A549 (cell line): ENCODE measurements around the gene KCNH8. TPM values are rescaled to one million over a fixed set of nuclear protein-coding genes. Genes with fewer than 3 reads are reported as not detected.
A peak's percentile ranks its signal among the peaks of the same experiment; 100 is the strongest.

Experiments
- ATAC-seq, 2 experiments: fragments of 200-7000 bp in 1 of 2; fragments of >200 bp in 1 of 2; cut with Nextera tagmentation in 1 of 2; cut with Tn5 transposase in 1 of 2; 3 replicates each; pipeline versions ENCODE4 v1.8.0 to v1.9.1; 2018 to 2020; ENCODE audit warnings: mild to moderate bottlenecking in 1 of 2, moderate library complexity in 1 of 2
- CTCF ChIA-PET: fragments of 300-600 bp; sonication (Branson Sonifier 250); formaldehyde crosslinking; extraction: SDS; loops from one replicate; lab custom pipeline; 2021; ENCODE audit warnings: antibody characterized with exemption, inconsistent platforms; lab: Yijun Ruan, JAX
- POLR2A ChIA-PET: fragments of 350-600 bp; formaldehyde crosslinking; extraction: SDS; loops from one replicate; lab custom pipeline; 2021; ENCODE audit warnings: antibody characterized with exemption, inconsistent platforms; lab: Yijun Ruan, JAX
- DNase-seq, 2 experiments: peaks; one replicate each; pipeline versions ENCODE4 v3.0.0 to v3.0.0-alpha.2; 2011 to 2016; ENCODE audit warnings: low read depth in 1 of 2, low spot score in 1 of 2
- FAIRE-seq: peaks from 2 replicates; lab custom pipeline; 2011; peaks lifted over from hg19 to GRCh38; lab: Jason Lieb, UNC
- H3K27ac ChIP-seq, 2 experiments: fragments of >200 bp; sonication (Bioruptor Twin); formaldehyde crosslinking; 3 replicates each; pipeline ENCODE4 v1.5.1; 2016 to 2017
- H3K4me1 ChIP-seq: fragments of >200 bp; sonication (Bioruptor Twin); formaldehyde crosslinking; 3 replicates; pipeline ENCODE4 v1.6.1; 2016
- H3K4me2 ChIP-seq: fragments of >200 bp; sonication (Bioruptor Twin); formaldehyde crosslinking; 3 replicates; pipeline ENCODE4 v1.6.1; 2016
- H3K4me3 ChIP-seq: fragments of >200 bp; sonication (Bioruptor Twin); formaldehyde crosslinking; 3 replicates; pipeline ENCODE4 v1.5.1; 2016
- H3K9me3 ChIP-seq: fragments of >200 bp; sonication (Bioruptor Twin); formaldehyde crosslinking; 3 replicates; pipeline ENCODE4 v1.6.1; 2016
- BHLHE40 ChIP-seq: IDR thresholded peaks from 2 replicates; pipeline ENCODE4 v1.6.1; 2012; ENCODE audit warnings: low read depth, low read length, inconsistent platforms
- CBX8 ChIP-seq: fragments of 200-600 bp; sonication (generic); IDR thresholded peaks from 2 replicates; pipeline ENCODE4 v1.6.1; 2016
- CEBPB ChIP-seq, 2 experiments: fragments of >200 bp in 1 of 2; sonication (Bioruptor Twin) in 1 of 2; formaldehyde crosslinking in 1 of 2; IDR thresholded peaks; 2 replicates each; pipeline ENCODE4 v1.6.1; 2012 to 2016
- CHD2 ChIP-seq: fragments of 150-350 bp; IDR thresholded peaks from 2 replicates; pipeline ENCODE4 v1.6.1; 2014; ENCODE audit warnings: low read length; ENCODE audit not compliant: partially characterized antibody
- HDAC2 ChIP-seq: fragments of 200-600 bp; sonication (generic); IDR thresholded peaks from 2 replicates; pipeline ENCODE4 v1.6.1; 2016
- HOXA7 ChIP-seq: fragments of 250-450 bp; sonication (Bioruptor Pico); IDR thresholded peaks from 2 replicates; pipeline ENCODE4 v1.5.0; 2020; ENCODE audit warnings: mild to moderate bottlenecking, moderate library complexity
- HOXB13 ChIP-seq: fragments of 250-450 bp; sonication (Bioruptor Pico); IDR thresholded peaks from 2 replicates; pipeline ENCODE4 v1.5.0; 2020; ENCODE audit warnings: low read depth, mild to moderate bottlenecking, moderate library complexity
- HOXB5 ChIP-seq: fragments of 250-450 bp; sonication (Bioruptor Pico); IDR thresholded peaks from 2 replicates; pipeline ENCODE4 v1.5.0; 2020; ENCODE audit warnings: mild to moderate bottlenecking, moderate library complexity
- JUNB ChIP-seq: fragments of >200 bp; sonication (Bioruptor Twin); formaldehyde crosslinking; IDR thresholded peaks from 2 replicates; pipeline ENCODE4 v1.6.1; 2016
- MAFK ChIP-seq: fragments of 450-650 bp; IDR thresholded peaks from 2 replicates; pipeline ENCODE4 v1.6.1; 2014; ENCODE audit not compliant: partially characterized antibody
- NFE2L2 ChIP-seq: fragments of 150-350 bp; conservative IDR thresholded peaks from 2 replicates; pipeline ENCODE4 v1.6.1; 2014; ENCODE audit warnings: low read length
- NR3C1 ChIP-seq: fragments of >200 bp; sonication (Bioruptor Twin); formaldehyde crosslinking; IDR thresholded peaks from 3 replicates; pipeline ENCODE4 v1.6.1; 2017
- PHF8 ChIP-seq: fragments of 200-600 bp; sonication (generic); IDR thresholded peaks from 2 replicates; pipeline ENCODE4 v1.6.1; 2016; ENCODE audit warnings: low read depth, mild to moderate bottlenecking, antibody characterized with exemption, moderate library complexity, borderline replicate concordance
- RAD21 ChIP-seq, 2 experiments: fragments of >200 bp in 1 of 2; sonication (Bioruptor Twin) in 1 of 2; formaldehyde crosslinking in 1 of 2; IDR thresholded peaks in 1 of 2; conservative IDR thresholded peaks in 1 of 2; 2 replicates in 1 of 2; 3 replicates in 1 of 2; pipeline ENCODE4 v1.6.1; 2012 to 2018; ENCODE audit warnings: inconsistent platforms in 1 of 2
- RCOR1 ChIP-seq: fragments of 150-350 bp; IDR thresholded peaks from 2 replicates; pipeline ENCODE4 v1.6.1; 2014; ENCODE audit warnings: antibody characterized with exemption, low read length, low read depth
- SMC3 ChIP-seq: fragments of >200 bp; sonication (Bioruptor Twin); formaldehyde crosslinking; IDR thresholded peaks from 3 replicates; pipeline ENCODE4 v1.6.1; 2018; ENCODE audit warnings: inconsistent platforms
- ZC3H11A ChIP-seq: fragments of 450-650 bp; IDR thresholded peaks from 2 replicates; pipeline ENCODE4 v1.6.1; 2014; ENCODE audit warnings: antibody characterized with exemption, mild to moderate bottlenecking
- ZFP36 ChIP-seq: fragments of 450-650 bp; IDR thresholded peaks from 2 replicates; pipeline ENCODE4 v1.6.1; 2014; ENCODE audit warnings: borderline replicate concordance; ENCODE audit not compliant: partially characterized antibody
- ZNF302 ChIP-seq: fragments of 250-450 bp; sonication (Bioruptor Pico); IDR thresholded peaks from 2 replicates; pipeline ENCODE4 v1.9.0; 2021; ENCODE audit warnings: inconsistent platforms, mild to moderate bottlenecking, moderate library complexity
- ZSCAN20 ChIP-seq: fragments of 250-450 bp; sonication (Bioruptor Pico); IDR thresholded peaks from 2 replicates; pipeline ENCODE4 v1.8.0; 2022; ENCODE audit warnings: mild to moderate bottlenecking, moderate library complexity
- WGBS: methylation state at CpG from one replicate; pipeline ENCODE4 v1.1.6; 2017; ENCODE audit errors: missing lambda C conversion rate; 5-methylcytosine and 5-hydroxymethylcytosine counted together
- polyA plus RNA-seq, 4 experiments: library from polyadenylated mRNA; depleted of rRNA in 3 of 4; stranded (reverse); fragments of >200 nt; fragmentation: RNase III in 1 of 4; extraction: RNeasy Plus Mini Kit Qiagen cat#74134 plus additional on column Dnase treatment in 1 of 4; gene quantifications; 2 replicates in 3 of 4; 3 replicates in 1 of 4; pipeline ENCODE4 v1.2.3, GENCODE V29; 2011 to 2017
- TF ChIP-seq, protein P1 (sequence below): IDR thresholded peaks from 2 replicates; pipeline ENCODE4 v1.6.1; 2012; ENCODE audit warnings: low read depth, borderline replicate concordance
- TF ChIP-seq, protein P2 (sequence below): fragments of 250-450 bp; sonication (Bioruptor Pico); IDR thresholded peaks from 2 replicates; pipeline ENCODE4 v1.5.0; 2021; ENCODE audit warnings: mild to moderate bottlenecking, moderate library complexity, borderline replicate concordance

Gene KCNH8
- polyA plus RNA-seq, 2 of the 4 experiments (the other 2 are of a cell fraction): 0.03 TPM; not detected in 1

DNA sequence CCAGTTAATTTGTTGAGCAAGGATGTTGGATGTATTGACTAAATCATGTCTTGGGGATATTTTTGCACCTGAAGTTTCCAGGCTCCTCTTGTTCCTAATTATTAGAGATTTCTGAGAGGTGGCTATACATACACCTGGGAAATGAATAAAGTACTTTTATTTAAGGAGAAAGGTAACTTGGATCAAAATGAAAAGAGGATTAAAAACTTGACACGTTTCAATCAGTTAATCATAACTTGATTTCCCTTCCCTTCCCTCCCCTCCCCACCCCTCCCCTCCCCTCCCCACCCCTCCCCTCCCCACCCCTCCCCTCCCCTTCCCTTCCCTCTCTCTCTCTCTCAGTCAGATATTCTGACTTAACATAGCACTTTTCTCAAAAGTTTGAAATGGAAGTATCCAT lies 126.3 kb downstream of the KCNH8 start (continued):
- TF ChIP-seq, protein P1, sequence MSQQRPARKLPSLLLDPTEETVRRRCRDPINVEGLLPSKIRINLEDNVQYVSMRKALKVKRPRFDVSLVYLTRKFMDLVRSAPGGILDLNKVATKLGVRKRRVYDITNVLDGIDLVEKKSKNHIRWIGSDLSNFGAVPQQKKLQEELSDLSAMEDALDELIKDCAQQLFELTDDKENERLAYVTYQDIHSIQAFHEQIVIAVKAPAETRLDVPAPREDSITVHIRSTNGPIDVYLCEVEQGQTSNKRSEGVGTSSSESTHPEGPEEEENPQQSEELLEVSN: no peak
- TF ChIP-seq SMC3 (no peak), CEBPB (IDR thresholded peaks at IDR 0.05) (no peak)
- TF ChIP-seq, protein P2, sequence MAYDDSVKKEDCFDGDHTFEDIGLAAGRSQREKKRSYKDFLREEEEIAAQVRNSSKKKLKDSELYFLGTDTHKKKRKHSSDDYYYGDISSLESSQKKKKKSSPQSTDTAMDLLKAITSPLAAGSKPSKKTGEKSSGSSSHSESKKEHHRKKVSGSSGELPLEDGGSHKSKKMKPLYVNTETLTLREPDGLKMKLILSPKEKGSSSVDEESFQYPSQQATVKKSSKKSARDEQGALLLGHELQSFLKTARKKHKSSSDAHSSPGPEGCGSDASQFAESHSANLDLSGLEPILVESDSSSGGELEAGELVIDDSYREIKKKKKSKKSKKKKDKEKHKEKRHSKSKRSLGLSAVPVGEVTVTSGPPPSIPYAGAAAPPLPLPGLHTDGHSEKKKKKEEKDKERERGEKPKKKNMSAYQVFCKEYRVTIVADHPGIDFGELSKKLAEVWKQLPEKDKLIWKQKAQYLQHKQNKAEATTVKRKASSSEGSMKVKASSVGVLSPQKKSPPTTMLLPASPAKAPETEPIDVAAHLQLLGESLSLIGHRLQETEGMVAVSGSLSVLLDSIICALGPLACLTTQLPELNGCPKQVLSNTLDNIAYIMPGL (CRISPR knock-in tag): no peak
- TF ChIP-seq, all 56 proteins: peak for 0

DNA sequence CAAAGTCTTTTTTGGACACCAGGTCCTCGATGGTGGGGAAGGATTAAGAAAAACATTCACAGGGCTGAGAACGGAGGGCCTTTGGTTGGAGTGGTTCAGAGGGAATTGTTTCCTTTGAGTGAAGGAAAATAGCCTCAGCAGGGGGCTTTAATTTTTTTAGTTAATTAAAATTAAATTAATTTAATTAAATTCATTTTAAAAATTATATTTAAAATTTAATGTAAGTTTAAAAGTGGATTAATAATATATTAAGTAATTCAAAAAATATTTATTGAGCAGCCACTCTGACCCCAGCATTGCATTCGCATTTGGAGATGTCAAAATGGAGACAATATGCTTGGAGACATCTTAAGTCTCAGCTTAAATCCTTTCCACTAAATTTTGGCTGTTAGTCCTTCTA lies 136.7 kb downstream of the KCNH8 start:
- Histone ChIP-seq H3K4me2 (no peak overlapping the region), H3K4me1 (no peaks in the 10 kb centered on the region), H3K4me3 (no peak overlapping the region), H3K9me3 (no peaks in the 10 kb centered on the region), H3K27ac (no peak overlapping the region)
- TF ChIP-seq JUNB (no peak), HOXB5 (CRISPR knock-in tag) (no peak), PHF8 (no peak), HOXB13 (no peak), MAFK (no peak), ZSCAN20 (CRISPR knock-in tag) (no peak), SMC3 (no peak), NFE2L2 (no peak), BHLHE40 (no peak), HDAC2 (no peak), RAD21 (conservative IDR thresholded peaks at IDR 0.05 in 1 of 2, IDR thresholded peaks at IDR 0.05 in 1 of 2) (no peak), ZNF302 (CRISPR knock-in tag) (no peak), RCOR1 (no peak), NR3C1 (no peak), HOXA7 (CRISPR knock-in tag) (no peak), CBX8 (no peak)
- DNase-seq: no peak
- POLR2A ChIA-PET: no interaction called here
- WGBS: under 1% methylated on average over 3 of the region's 3 CpGs
- CTCF ChIA-PET: no interaction called here
- no peak for ATAC-seq
- FAIRE-seq: no peak

DNA sequence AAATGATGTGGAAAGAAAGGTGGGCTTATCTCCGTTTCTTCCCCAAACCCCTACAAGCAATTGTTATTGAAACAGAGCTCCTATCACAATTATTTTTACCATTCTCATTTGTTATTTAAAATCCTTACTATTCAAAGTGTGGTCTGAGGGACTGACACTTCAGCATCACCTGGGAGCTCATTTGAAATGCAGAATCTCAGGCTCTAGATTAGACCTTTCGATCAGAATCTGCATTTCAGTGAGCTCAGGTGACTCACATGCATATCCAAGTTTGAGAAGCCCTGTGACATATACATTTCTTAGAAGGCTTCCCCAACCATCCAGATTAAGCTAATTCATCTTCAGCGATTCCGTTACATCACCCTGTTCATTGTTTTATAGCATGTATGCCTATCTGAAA lies 145.0 kb downstream of the KCNH8 start:
- ATAC-seq: no peak
- no peak overlapping the region for H3K4me3 ChIP-seq
- TF ChIP-seq ZFP36: no peak
- TF ChIP-seq MAFK: no peak
- no peak for TF ChIP-seq CHD2
- TF ChIP-seq, all 56 proteins: peak for 0
- ChIA-PET POLR2A (no interaction called here), CTCF (no interaction called here)
- Histone ChIP-seq H3K4me1 (no peaks in the 10 kb centered on the region), H3K4me2 (no peak overlapping the region), H3K27ac (no peak overlapping the region), H3K9me3 (no peaks in the 10 kb centered on the region)
- FAIRE-seq: no peak
- no peak for DNase-seq
- WGBS: 0% methylated on average over 4 of the region's 4 CpGs

DNA sequence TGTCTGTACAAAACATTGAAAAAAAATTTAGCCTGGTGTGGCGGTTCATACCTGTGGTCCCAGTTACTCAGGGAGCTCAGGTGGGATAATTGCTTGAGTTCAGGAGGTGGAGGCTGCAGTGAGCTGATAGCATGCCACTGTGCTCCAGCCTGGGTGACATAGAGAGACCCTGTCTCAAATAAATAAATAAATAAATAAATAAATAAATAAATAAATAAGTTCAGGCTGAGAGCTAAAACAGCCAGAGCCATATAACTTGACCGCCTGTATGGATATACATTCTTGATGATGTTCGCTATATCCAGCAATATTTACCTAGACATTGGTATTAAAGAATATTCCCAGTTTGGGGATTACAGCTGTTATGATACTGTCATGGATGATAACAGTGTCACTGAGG lies 146.9 kb downstream of the KCNH8 start:
- FAIRE-seq: no peak

More for the DNA sequence above, 146.9 kb downstream of the KCNH8 start:
- POLR2A ChIA-PET: no interaction called here
- Histone ChIP-seq H3K4me3 (no peak overlapping the region), H3K4me1 (no peaks in the 10 kb centered on the region), H3K9me3 (no peaks in the 10 kb centered on the region), H3K27ac (no peak overlapping the region)
- CTCF ChIA-PET: no interaction called here
- no peak for TF ChIP-seq NFE2L2
- TF ChIP-seq ZC3H11A: peak; percentile 34
- TF ChIP-seq, all 56 proteins: peak for 1
- H3K4me2 ChIP-seq: no peak overlapping the region
- 40% methylated on average over 3 of the region's 3 CpGs for WGBS
- no peak for DNase-seq
- no peak for ATAC-seq
